GM12878 (cell line): ENCODE results near the gene HNRNPU. TPM values are rescaled to one million over a fixed set of nuclear protein-coding genes. Genes with fewer than 3 reads are reported as not detected.

Experiments used
- BHLHE40 ChIP-seq, 2 experiments: fragments of 450-650 bp in 1 of 2; IDR thresholded peaks; 2 replicates each; pipeline ENCODE4 v1.6.1; 2011 to 2017; ENCODE audit warnings: low read depth in 2 of 2, borderline replicate concordance in 1 of 2, improper control_type of control experiment in 1 of 2, low read length in 1 of 2, mild to moderate bottlenecking in 1 of 2
- CTCF ChIP-seq, 3 experiments: IDR thresholded peaks in 2 of 3; conservative IDR thresholded peaks in 1 of 3; 2 replicates each; pipeline ENCODE4 v1.5.1; 2011; ENCODE audit warnings: low read depth in 3 of 3, low read length in 3 of 3, mild to moderate bottlenecking in 3 of 3, control low read depth in 2 of 3, moderate library complexity in 2 of 3, inconsistent platforms in 1 of 3, mixed read lengths in 1 of 3; ENCODE audit not compliant: control insufficient read depth in 2 of 3, insufficient read depth in 1 of 3; ENCODE audit errors: extremely low read depth in 1 of 3
- DPF2 ChIP-seq: fragments of 450-650 bp; IDR thresholded peaks from 2 replicates; pipeline ENCODE4 v1.6.1; 2017; ENCODE audit warnings: mild to moderate bottlenecking
- ESRRA ChIP-seq: IDR thresholded peaks from 2 replicates; pipeline ENCODE4 v1.6.1; 2012; ENCODE audit warnings: mild to moderate bottlenecking, low read length, improper control_type of control experiment
- GATAD2B ChIP-seq: fragments of 450-650 bp; conservative IDR thresholded peaks from 2 replicates; pipeline ENCODE4 v1.6.1; 2017; ENCODE audit warnings: low read depth, mild to moderate bottlenecking, moderate library complexity
- HCFC1 ChIP-seq: fragments of 150-350 bp; IDR thresholded peaks from 2 replicates; pipeline ENCODE4 v1.6.1; 2014; ENCODE audit warnings: low read length
- IKZF2 ChIP-seq, 2 experiments: fragments of 450-650 bp; IDR thresholded peaks; 2 replicates each; pipeline ENCODE4 v1.6.1; 2017; ENCODE audit warnings: mild to moderate bottlenecking in 2 of 2, moderate library complexity in 2 of 2
- IRF4 ChIP-seq: IDR thresholded peaks from 2 replicates; pipeline ENCODE4 v1.6.1; 2011; ENCODE audit warnings: low read depth, low read length
- JUNB ChIP-seq: IDR thresholded peaks from 2 replicates; pipeline ENCODE4 v1.6.1; 2016; ENCODE audit warnings: antibody characterized with exemption, mild to moderate bottlenecking
- MEF2B ChIP-seq: fragments of 450-650 bp; IDR thresholded peaks from 2 replicates; pipeline ENCODE4 v1.6.1; 2018; ENCODE audit warnings: mild to moderate bottlenecking, moderate library complexity; ENCODE audit not compliant: partially characterized antibody, poor library complexity, severe bottlenecking
- MYB ChIP-seq: fragments of 150-350 bp; IDR thresholded peaks from 2 replicates; pipeline ENCODE4 v1.6.1; 2014; ENCODE audit warnings: mild to moderate bottlenecking, low read depth, low read length, borderline replicate concordance
- NFYA ChIP-seq: IDR thresholded peaks from 2 replicates; pipeline ENCODE4 v1.6.1; 2011; ENCODE audit warnings: low read depth, mild to moderate bottlenecking, low read length, improper control_type of control experiment, borderline replicate concordance
- NR2C1 ChIP-seq: fragments of 450-650 bp; IDR thresholded peaks from 2 replicates; pipeline ENCODE4 v1.6.1; 2017; ENCODE audit warnings: antibody characterized with exemption, mild to moderate bottlenecking, moderate library complexity
- NR2F1 ChIP-seq: fragments of 450-650 bp; conservative IDR thresholded peaks from 2 replicates; pipeline ENCODE4 v1.6.1; 2017; ENCODE audit warnings: mild to moderate bottlenecking
- RAD51 ChIP-seq: fragments of 450-650 bp; IDR thresholded peaks from 2 replicates; pipeline ENCODE4 v1.6.1; 2016; ENCODE audit warnings: moderate library complexity, mild to moderate bottlenecking, inconsistent platforms
- TCF3 ChIP-seq: IDR thresholded peaks from 2 replicates; pipeline ENCODE4 v1.6.1; 2012; ENCODE audit warnings: low read depth, mild to moderate bottlenecking, low read length, borderline replicate concordance; ENCODE audit not compliant: insufficient read depth
- ZNF592 ChIP-seq: fragments of 450-650 bp; IDR thresholded peaks from 2 replicates; pipeline ENCODE4 v1.6.1; 2017; ENCODE audit warnings: mild to moderate bottlenecking, moderate library complexity
- ZNF622 ChIP-seq: fragments of 450-650 bp; IDR thresholded peaks from 2 replicates; pipeline ENCODE4 v1.6.1; 2017; ENCODE audit warnings: mild to moderate bottlenecking, inconsistent platforms
- ZZZ3 ChIP-seq: IDR thresholded peaks from 2 replicates; pipeline ENCODE4 v1.6.1; 2011; ENCODE audit warnings: low read depth; ENCODE audit not compliant: control insufficient read depth, insufficient read length
- polyA plus RNA-seq, 11 experiments: library from polyadenylated mRNA; depleted of rRNA in 4 of 11; unstranded in 6 of 11; stranded (reverse) in 5 of 11; fragments of >200 nt; fragmentation: Nextera tagmentation in 4 of 11; fragmentation: Illumina TruSeq in 1 of 11; extraction: Ambion mirVana in 4 of 11; extraction: Trizol in 1 of 11; gene quantifications; 1 replicate in 1 of 11; 2 replicates in 10 of 11; pipeline versions ENCODE4 v1.2.1 to v1.2.3, GENCODE V29; 2011 to 2016; ENCODE audit warnings: inconsistent platforms in 2 of 11, missing spikeins in 2 of 11, low read depth in 1 of 11
- total RNA-seq, 4 experiments: library from RNA; depleted of rRNA in 3 of 4; stranded (reverse); fragments of >200 nt in 3 of 4; fragmentation: Illumina TruSeq in 1 of 4; extraction: Trizol in 1 of 4; gene quantifications; 2 replicates each; pipeline versions ENCODE4 v1.2.1 to v1.2.3, GENCODE V29; 2013 to 2021
- TF ChIP-seq, protein P1 (sequence below): fragments of 450-650 bp; formaldehyde crosslinking; IDR thresholded peaks from 2 replicates; pipeline ENCODE4 v1.5.0; 2022; ENCODE audit warnings: mild to moderate bottlenecking, missing genetic modification characterization

HNRNPU gene
- total and polyA plus RNA-seq, 10 of the 15 experiments (the other 5 are each of a cell fraction or from before 2014, with no cell fraction given): 163 to 569 (median 420) TPM

DNA sequence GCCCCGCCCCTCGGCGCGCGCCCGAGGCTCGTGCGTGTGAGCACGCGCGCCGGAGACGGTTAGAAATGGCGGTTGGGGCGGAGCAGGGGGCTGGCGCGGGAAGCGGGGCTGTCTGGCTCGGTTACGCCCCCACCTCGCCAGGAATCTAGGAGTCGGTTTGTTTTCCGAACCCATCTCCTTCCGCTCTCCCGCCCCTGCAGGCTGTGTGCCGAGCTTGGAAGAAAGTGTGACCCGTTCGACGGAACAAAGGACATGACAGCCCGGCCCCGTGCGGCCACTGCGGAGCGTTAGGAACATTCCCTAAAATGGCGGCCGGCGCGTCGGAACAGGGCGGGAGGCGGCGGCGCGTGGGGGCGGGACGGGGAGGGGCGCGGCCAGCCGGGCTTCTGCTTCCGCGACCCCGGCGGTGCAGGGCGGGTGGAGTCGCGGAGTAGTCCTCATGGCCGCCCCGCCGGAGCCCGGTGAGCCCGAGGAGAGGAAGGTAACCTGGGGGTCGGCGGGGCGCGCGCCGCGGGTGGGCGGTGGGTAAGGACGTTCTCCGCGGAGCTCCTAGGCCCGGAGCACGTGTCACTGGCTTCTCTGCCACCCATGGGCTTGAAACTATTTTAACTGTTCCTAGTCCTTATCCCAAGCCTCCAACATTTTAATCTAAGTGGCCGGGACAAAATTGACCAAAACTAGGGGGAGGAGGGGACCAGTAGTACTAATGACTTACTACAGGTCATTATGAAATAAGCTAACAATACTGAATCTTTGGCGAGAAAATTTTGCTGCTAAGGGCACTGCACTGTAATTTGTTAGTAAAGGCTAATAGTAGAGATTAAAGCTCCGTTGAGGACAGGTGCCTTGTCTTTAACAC is 28.8 kb downstream of the HNRNPU start, which contains the start of gene COX20 (continued):
- TF ChIP-seq, protein P1, sequence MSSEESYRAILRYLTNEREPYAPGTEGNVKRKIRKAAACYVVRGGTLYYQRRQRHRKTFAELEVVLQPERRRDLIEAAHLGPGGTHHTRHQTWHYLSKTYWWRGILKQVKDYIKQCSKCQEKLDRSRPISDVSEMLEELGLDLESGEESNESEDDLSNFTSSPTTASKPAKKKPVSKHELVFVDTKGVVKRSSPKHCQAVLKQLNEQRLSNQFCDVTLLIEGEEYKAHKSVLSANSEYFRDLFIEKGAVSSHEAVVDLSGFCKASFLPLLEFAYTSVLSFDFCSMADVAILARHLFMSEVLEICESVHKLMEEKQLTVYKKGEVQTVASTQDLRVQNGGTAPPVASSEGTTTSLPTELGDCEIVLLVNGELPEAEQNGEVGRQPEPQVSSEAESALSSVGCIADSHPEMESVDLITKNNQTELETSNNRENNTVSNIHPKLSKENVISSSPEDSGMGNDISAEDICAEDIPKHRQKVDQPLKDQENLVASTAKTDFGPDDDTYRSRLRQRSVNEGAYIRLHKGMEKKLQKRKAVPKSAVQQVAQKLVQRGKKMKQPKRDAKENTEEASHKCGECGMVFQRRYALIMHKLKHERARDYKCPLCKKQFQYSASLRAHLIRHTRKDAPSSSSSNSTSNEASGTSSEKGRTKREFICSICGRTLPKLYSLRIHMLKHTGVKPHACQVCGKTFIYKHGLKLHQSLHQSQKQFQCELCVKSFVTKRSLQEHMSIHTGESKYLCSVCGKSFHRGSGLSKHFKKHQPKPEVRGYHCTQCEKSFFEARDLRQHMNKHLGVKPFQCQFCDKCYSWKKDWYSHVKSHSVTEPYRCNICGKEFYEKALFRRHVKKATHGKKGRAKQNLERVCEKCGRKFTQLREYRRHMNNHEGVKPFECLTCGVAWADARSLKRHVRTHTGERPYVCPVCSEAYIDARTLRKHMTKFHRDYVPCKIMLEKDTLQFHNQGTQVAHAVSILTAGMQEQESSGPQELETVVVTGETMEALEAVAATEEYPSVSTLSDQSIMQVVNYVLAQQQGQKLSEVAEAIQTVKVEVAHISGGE (CRISPR knock-in tag): no peak
- TF ChIP-seq NFYA (no peak), DPF2 (no peak), GATAD2B (peak; percentile 10; the same call in 1 of the 2 replicates), NR2F1 (peak; percentile 2; the same call in 1 of the 2 replicates), IKZF2 (IDR thresholded peaks at IDR 0.05) (peak; percentile 50 to 51; a peak in 3 of 4 replicates), ESRRA (no peak), ZZZ3 (no peak), IRF4 (no peak), CTCF (IDR thresholded peaks at IDR 0.05 in 2 of 3, conservative IDR thresholded peaks at IDR 0.05 in 1 of 3; ENCODE audit: control insufficient read depth in 2 of 3, extremely low read depth in 1 of 3, insufficient read depth in 1 of 3, low read depth in 3 of 3, low read length in 3 of 3) (no peak), ZNF622 (no peak), ZNF592 (no peak), TCF3 (no peak), RAD51 (no peak), JUNB (no peak), BHLHE40 (IDR thresholded peaks at IDR 0.05; ENCODE audit: borderline replicate concordance in 1 of 2, low read depth in 2 of 2, low read length in 1 of 2) (peak in 1 of 2 experiments; percentile 87; a peak in 3 of 4 replicates), HCFC1 (no peak; the same call in 1 of the 2 replicates), MEF2B (no peak), MYB (peak; percentile 89), NR2C1 (no peak)
